Measurements from ENCODE around the gene OR2F1. TPM values are rescaled to one million over a fixed set of nuclear protein-coding genes. Genes with fewer than 3 reads are reported as not detected.

Gene OR2F1
- total and polyA plus RNA-seq, 10 donors = not detected

GRCh38 chr7:143953421-143953820 lies 1.2 kb upstream of the OR2F1 start:
- Histone ChIP-seq H3K9me3 (no peaks in the 10 kb centered on the region), H3K4me1 (no peaks in the 10 kb centered on the region), H3K4me3 (no peak overlapping the region), H3K36me3 (no peaks in the 10 kb centered on the region), H3K27me3 (replicated peaks in 1 of 7) (peaks cover 0 to 8% (median 0%) of the 10 kb centered on the region in 7 donors), H3K27ac (no peak overlapping the region)
- DNase-seq = no peak
- intact Hi-C loops (cut with DNase I; ENCODE audit: low total_unique reads) = no loop called here
- TF ChIP-seq POLR2AphosphoS5 (IDR thresholded peaks at IDR 0.05) = no peak
- TF ChIP-seq POLR2A (IDR thresholded peaks at IDR 0.05) = no peak
- TF ChIP-seq CTCF (IDR thresholded peaks at IDR 0.05 in 8 of 11, conservative IDR thresholded peaks at IDR 0.05 in 3 of 11) = no peak
- WGBS, 5 donors = 74 to 87% (median 84%) methylated on average over 3 of the region's 3 CpGs

- no peak for TF ChIP-seq POLR2A (IDR thresholded peaks at IDR 0.05)
- TF ChIP-seq CTCF (IDR thresholded peaks at IDR 0.05 in 8 of 11, conservative IDR thresholded peaks at IDR 0.05 in 3 of 11) = no peak
- TF ChIP-seq POLR2AphosphoS5 (IDR thresholded peaks at IDR 0.05) = no peak
- no peak for DNase-seq
- WGBS, 5 donors = 82 to 90% (median 87%) methylated on average over 2 of the region's 2 CpGs
- Histone ChIP-seq H3K36me3 (no peaks in the 10 kb centered on the region), H3K27me3 (replicated peaks in 1 of 7) (peaks cover 0 to 8% (median 0%) of the 10 kb centered on the region in 7 donors), H3K4me1 (no peaks in the 10 kb centered on the region), H3K9me3 (no peaks in the 10 kb centered on the region), H3K27ac (no peak overlapping the region), H3K4me3 (no peak overlapping the region)
- intact Hi-C loops (cut with DNase I; ENCODE audit: low total_unique reads) = no loop called here
Observed at GRCh38 chr7:143954135-143954534, 509 bp upstream of the OR2F1 start.

GRCh38 chr7:143958781-143959180 lies 4.1 kb downstream of the OR2F1 start:
- Histone ChIP-seq H3K4me3 (no peak overlapping the region), H3K9me3 (no peaks in the 10 kb centered on the region), H3K27ac (no peak overlapping the region), H3K27me3 (replicated peaks in 1 of 7) (peaks cover 0 to 2% (median 0%) of the 10 kb centered on the region in 7 donors), H3K36me3 (no peaks in the 10 kb centered on the region), H3K4me1 (no peaks in the 10 kb centered on the region)
- no peak for DNase-seq
- WGBS, 5 donors = 69 to 88% (median 76%) methylated on average over 3 of the region's 3 CpGs
- intact Hi-C loops (cut with DNase I; ENCODE audit: low total_unique reads) = no loop called here
- TF ChIP-seq POLR2AphosphoS5 (IDR thresholded peaks at IDR 0.05) (no peak), POLR2A (IDR thresholded peaks at IDR 0.05) (no peak), CTCF (IDR thresholded peaks at IDR 0.05 in 8 of 11, conservative IDR thresholded peaks at IDR 0.05 in 3 of 11) (no peak)

GRCh38 chr7:143960813-143961610 lies 6.4 kb downstream of the OR2F1 start:
- Histone ChIP-seq H3K4me1 (no peaks in the 10 kb centered on the region), H3K36me3 (no peaks in the 10 kb centered on the region), H3K4me3 (no peak overlapping the region), H3K27ac (no peak overlapping the region), H3K27me3 (replicated peaks in 1 of 7) (peaks cover 0 to 2% (median 0%) of the 10 kb centered on the region in 7 donors), H3K9me3 (no peaks in the 10 kb centered on the region)
- 69 to 81% (median 74%) methylated on average over 5 of the region's 5 CpGs for WGBS, 5 donors
- no peak for TF ChIP-seq POLR2AphosphoS5 (IDR thresholded peaks at IDR 0.05)
- no peak for TF ChIP-seq CTCF (IDR thresholded peaks at IDR 0.05 in 8 of 11, conservative IDR thresholded peaks at IDR 0.05 in 3 of 11)
- TF ChIP-seq POLR2A (IDR thresholded peaks at IDR 0.05) = no peak
- no peak for DNase-seq
- intact Hi-C loops (cut with DNase I; ENCODE audit: low total_unique reads) = no loop called here
